Activated naive CD8-positive, alpha-beta T cell treated with anti-CD3 and anti-CD28 coated beads, Interleukin-2, amount 10 ng/mL, durations not matched to agents 7 days and 5 days (primary cell): Measurements from ENCODE around the gene B4GALNT4. TPM values are rescaled to one million over a fixed set of nuclear protein-coding genes. Genes with fewer than 3 reads are reported as not detected.

Experiments used
- ATAC-seq: fragments of 150-1000 bp; cut with Tn5 transposase; one replicate; pipeline ENCODE4 v1.10.0; 2021; ENCODE audit warnings: low read depth, moderate library complexity
- POLR2A ChIA-PET: fragments of 350-600 bp; sonication (Branson Sonifier 250); formaldehyde crosslinking; loops from one replicate; lab custom pipeline; 2021; ENCODE audit warnings: antibody characterized with exemption; lab: Charles Lee
- DNase-seq: peaks from one replicate; pipeline ENCODE4 v3.0.0; 2021
- H3K27ac Mint-ChIP-seq: one replicate; pipeline ENCODE4 v1.8.0; 2022; ENCODE audit warnings: mild to moderate bottlenecking, mixed read lengths
- H3K27me3 Mint-ChIP-seq: one replicate; pipeline ENCODE4 v1.8.0; 2022; ENCODE audit warnings: mild to moderate bottlenecking, moderate library complexity, mixed read lengths
- H3K36me3 Mint-ChIP-seq: one replicate; pipeline ENCODE4 v1.8.0; 2021; ENCODE audit warnings: mild to moderate bottlenecking, mixed read lengths
- H3K4me1 Mint-ChIP-seq: one replicate; pipeline ENCODE4 v1.8.0; 2021; ENCODE audit warnings: mixed read lengths
- H3K4me3 Mint-ChIP-seq: one replicate; pipeline ENCODE4 v1.8.0; 2022; ENCODE audit warnings: mild to moderate bottlenecking, moderate library complexity, mixed read lengths
- H3K9me3 Mint-ChIP-seq: one replicate; pipeline ENCODE4 v1.8.0; 2021; ENCODE audit warnings: mixed read lengths
- total RNA-seq, 2 experiments: library from RNA; stranded (reverse); gene quantifications; one replicate each; pipeline ENCODE4 v1.2.3, GENCODE V29; 2021

The B4GALNT4 gene
- total RNA-seq, 2 experiments from 2014 or later: 1.1 TPM

DNA sequence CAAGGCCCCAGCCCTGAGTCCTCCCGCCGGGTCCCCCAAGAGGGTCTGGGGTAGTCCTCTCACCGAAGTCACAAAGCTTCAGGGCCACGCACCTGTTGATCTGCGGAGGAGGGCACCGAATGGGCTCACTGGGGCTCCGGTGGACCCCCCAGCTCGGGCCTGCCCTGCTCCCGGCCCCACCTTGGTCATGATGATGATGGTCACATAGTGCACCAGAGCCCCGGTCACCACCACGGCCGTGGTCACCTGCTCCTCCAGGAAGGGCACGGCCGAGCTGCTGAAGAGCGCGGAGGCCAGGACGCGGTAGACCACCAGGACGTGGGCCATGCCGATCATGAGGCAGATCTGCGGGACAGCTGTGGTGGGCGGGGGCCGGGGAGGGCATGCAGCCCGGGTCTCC, 59.0 kb downstream of the B4GALNT4 start:
- H3K9me3 Mint-ChIP-seq: no peaks in the 10 kb centered on the region
- no peak overlapping the region for H3K27ac Mint-ChIP-seq
- no peaks in the 10 kb centered on the region for H3K27me3 Mint-ChIP-seq
- peaks cover 23% of the 10 kb centered on the region for H3K36me3 Mint-ChIP-seq
- ATAC-seq: no peak
- H3K4me3 Mint-ChIP-seq: no peak overlapping the region
- peaks cover 2% of the 10 kb centered on the region for H3K4me1 Mint-ChIP-seq
- POLR2A ChIA-PET: interaction anchor here (0.6 kb wide), 1 partner anchor 264 kb away, joined by 4 read pairs; no protein-coding TSS in a partner anchor
- DNase-seq: no peak

- Mint-ChIP-seq H3K4me3 (no peak overlapping the region), H3K9me3 (no peaks in the 10 kb centered on the region), H3K27me3 (no peaks in the 10 kb centered on the region), H3K4me1 (peaks cover 2% of the 10 kb centered on the region), H3K27ac (no peak overlapping the region), H3K36me3 (peaks cover 20% of the 10 kb centered on the region)
- no peak for DNase-seq
- POLR2A ChIA-PET: no interaction called here
- ATAC-seq: no peak
These were observed 60.1 kb downstream of the B4GALNT4 start for GRCh38 chr11:429391-429790.

DNA sequence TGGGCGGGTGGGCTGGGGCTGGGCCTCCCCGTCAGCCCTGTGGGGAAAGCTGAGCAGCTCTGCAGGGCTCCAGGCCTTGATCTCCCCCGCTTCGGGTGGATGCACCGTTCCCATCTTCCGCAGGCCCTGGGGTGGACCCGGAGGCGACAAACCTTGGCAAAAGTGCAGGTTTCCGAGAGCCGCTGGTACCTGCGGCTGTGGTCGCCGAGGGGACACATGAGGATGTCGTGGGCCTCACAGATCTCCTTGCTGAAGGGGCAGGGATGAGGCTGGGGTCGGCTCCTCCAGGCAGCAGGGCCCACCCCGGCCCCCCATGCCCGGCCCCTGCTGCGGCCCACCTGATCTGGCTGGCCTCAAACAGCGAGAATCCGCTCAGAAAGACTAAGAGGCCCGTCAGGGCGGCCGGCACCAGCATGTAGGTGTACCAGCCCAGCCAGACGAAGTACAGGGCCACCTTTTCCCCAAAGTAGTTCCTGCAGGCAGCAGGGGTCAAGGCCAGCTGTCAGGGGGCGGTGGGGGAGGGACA, 60.7 kb downstream of the B4GALNT4 start:
- no peaks in the 10 kb centered on the region for H3K9me3 Mint-ChIP-seq
- peaks cover 16% of the 10 kb centered on the region for H3K36me3 Mint-ChIP-seq
- no peaks in the 10 kb centered on the region for H3K27me3 Mint-ChIP-seq
- H3K27ac Mint-ChIP-seq: no peak overlapping the region
- POLR2A ChIA-PET: no interaction called here
- no peak overlapping the region for H3K4me3 Mint-ChIP-seq
- H3K4me1 Mint-ChIP-seq: no peaks in the 10 kb centered on the region
- ATAC-seq (no peak), DNase-seq (no peak)

Other genes starting within 250 kb of the B4GALNT4 start
- not detected for gene SCGB1C1, start 176.4 kb upstream of the B4GALNT4 start, total RNA-seq
- 10 to 100 TPM; 56.9 to 61.9 TPM for gene BET1L, start 162.1 kb upstream of the B4GALNT4 start, total RNA-seq
- 100 to 1,000 TPM; 102 to 111 TPM for gene RIC8A, start 161.8 kb upstream of the B4GALNT4 start, total RNA-seq
- gene SIRT3, start 133.2 kb upstream of the B4GALNT4 start, total RNA-seq: 10 to 100 TPM; 24.3 to 25.2 TPM
- gene PSMD13, start 132.5 kb upstream of the B4GALNT4 start, total RNA-seq: 100 to 1,000 TPM; 130 to 131 TPM
- 10 to 100 TPM; 32.1 to 34.0 TPM for gene NLRP6, start 91.1 kb upstream of the B4GALNT4 start, total RNA-seq
- 100 to 1,000 TPM; 641 to 664 TPM for gene PGGHG, start 80.4 kb upstream of the B4GALNT4 start, total RNA-seq
- not detected for gene IFITM5, start 70.0 kb upstream of the B4GALNT4 start, total RNA-seq
- 1,000 to 10,000 TPM; 1,890 to 1,949 TPM for gene IFITM2, start 61.7 kb upstream of the B4GALNT4 start, total RNA-seq
- gene IFITM1, start 55.5 kb upstream of the B4GALNT4 start, total RNA-seq: 1,000 to 10,000 TPM; 1,182 to 1,374 TPM
- 100 to 1,000 TPM; 258 to 267 TPM for gene IFITM3, start 48.6 kb upstream of the B4GALNT4 start, total RNA-seq
- gene PKP3, start 24.7 kb downstream of the B4GALNT4 start, total RNA-seq: under 1 TPM; 0.30 to 0.45 TPM
- gene SIGIRR, start 45.5 kb downstream of the B4GALNT4 start, total RNA-seq: 100 to 1,000 TPM; 273 to 276 TPM
- gene ANO9, start 72.5 kb downstream of the B4GALNT4 start, total RNA-seq: 100 to 1,000 TPM; 115 to 122 TPM
- 10 to 100 TPM; 27.6 to 27.8 TPM for gene PTDSS2, start 80.8 kb downstream of the B4GALNT4 start, total RNA-seq
- 10 to 100 TPM; 88.9 to 93.2 TPM for gene RNH1, start 137.7 kb downstream of the B4GALNT4 start, total RNA-seq
- 10 to 100 TPM; 47.6 to 49.9 TPM for gene HRAS, start 166.1 kb downstream of the B4GALNT4 start, total RNA-seq
- 1 to 10 TPM; 4.3 to 4.7 TPM for gene LRRC56, start 168.0 kb downstream of the B4GALNT4 start, total RNA-seq
- 1 to 10 TPM; 2.5 to 2.7 TPM for gene LMNTD2, start 191.2 kb downstream of the B4GALNT4 start, total RNA-seq
- 10 to 100 TPM; 36.5 to 41.0 TPM for gene RASSF7, start 191.5 kb downstream of the B4GALNT4 start, total RNA-seq
- gene PHRF1, start 207.0 kb downstream of the B4GALNT4 start, total RNA-seq: 10 to 100 TPM; 55.4 to 58.9 TPM
- 100 to 1,000 TPM; 160 to 165 TPM for gene IRF7, start 246.5 kb downstream of the B4GALNT4 start, total RNA-seq